Hepatic stellate cell (primary cell): ENCODE measurements around the gene PLXNA4.

Experiments used
- DNase-seq: peaks from one replicate; pipeline ENCODE4 v3.0.0; 2011; ENCODE audit warnings: low spot score

Gene PLXNA4

DNA sequence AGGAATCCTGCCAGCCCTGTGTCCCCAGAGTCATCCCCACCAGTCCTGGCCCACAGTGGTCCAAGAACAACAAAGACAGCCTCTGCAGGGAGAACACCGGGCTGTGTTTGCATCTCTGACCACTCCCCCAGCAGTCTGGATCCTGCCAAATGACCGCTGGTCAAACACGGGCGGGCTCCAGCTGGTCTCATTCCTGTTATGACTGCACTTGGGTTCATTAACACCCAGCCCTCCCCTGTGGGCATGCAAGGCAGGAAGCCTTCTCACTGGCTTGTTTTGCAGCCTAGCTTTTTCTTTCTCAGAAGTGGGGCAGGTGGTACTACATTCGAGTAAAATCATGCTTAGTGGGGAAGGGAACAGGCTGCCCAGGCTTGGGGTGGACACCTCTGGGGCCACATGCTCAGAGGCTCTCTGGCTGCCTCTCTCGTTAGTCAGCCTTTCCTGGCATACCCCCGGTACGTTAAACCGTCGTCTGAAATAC lies 190.0 kb downstream of the PLXNA4 start:
- no peak for DNase-seq

DNA sequence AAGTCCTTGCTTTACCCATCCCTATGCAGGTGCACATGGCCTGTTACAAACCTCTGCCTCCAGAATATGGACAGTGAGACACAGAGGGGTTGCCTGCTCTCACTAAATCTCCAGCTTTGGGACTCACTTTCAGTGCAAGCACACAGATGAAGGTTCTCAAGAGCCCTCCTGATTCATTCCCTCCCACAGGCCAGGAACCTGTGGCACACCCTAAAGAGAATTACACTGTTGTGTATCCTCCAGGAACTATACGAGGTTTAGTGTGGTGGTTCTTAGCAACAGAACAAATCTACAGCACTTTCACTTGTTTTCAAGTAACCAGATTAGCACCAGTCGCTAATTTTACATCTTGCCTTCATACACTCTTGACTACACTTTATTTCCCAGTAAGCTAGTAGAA lies 192.3 kb downstream of the PLXNA4 start:
- DNase-seq = no peak

DNA sequence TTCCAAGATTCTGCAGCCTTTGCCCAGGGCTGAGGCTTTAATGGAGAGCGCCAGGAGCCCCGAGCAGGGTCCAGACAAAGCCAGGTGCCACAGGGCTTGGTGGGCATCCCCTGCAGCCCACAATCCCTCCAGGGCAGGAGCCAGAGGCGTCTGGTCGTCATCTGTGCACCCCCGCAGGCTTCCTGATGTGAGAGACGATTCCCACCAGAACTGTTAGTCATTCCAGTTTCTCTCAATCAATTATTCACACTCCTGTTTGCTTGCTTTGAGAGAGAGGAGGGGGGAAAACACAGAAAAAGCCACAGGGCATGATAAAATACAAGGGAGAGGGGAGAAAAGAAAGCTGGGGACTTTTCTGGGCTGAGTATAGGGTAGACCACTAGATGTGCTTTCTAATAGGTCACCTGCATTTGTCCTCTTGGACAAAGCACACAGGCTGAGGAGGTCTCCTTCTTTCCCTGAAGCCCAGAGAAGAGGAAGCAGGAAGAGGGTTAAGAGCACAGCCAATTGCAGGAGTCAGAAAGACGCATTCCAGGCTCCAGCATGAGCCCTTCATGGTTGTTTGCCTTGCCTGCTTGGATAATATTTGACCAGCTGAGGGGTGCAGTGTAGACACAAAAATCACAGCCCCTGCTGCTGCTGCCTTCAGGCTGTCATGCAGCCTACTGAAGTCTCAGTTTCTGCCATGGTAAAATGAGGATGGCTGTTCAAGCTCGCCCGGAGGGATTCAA lies 194.4 kb downstream of the PLXNA4 start:
- DNase-seq = no peak

DNA sequence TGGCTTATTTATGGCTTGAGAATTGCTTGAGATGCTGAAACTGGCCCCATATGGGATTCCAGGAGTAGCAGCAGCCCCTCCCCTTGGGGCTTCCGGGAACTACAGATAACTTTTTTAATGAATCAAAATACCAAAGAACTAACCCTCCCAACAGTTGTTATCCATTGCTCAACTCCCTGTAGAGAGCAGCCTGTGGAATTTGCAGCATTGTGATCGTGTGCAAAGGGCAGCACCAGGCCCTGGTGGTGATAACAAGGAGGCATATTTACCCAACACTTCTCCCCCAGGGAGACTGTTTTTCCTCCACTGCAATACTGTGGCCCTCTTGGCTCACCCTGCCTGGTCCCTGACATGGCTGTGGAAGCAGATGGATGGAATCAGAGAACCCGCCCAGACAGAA lies 196.2 kb downstream of the PLXNA4 start:
- DNase-seq = no peak

DNA sequence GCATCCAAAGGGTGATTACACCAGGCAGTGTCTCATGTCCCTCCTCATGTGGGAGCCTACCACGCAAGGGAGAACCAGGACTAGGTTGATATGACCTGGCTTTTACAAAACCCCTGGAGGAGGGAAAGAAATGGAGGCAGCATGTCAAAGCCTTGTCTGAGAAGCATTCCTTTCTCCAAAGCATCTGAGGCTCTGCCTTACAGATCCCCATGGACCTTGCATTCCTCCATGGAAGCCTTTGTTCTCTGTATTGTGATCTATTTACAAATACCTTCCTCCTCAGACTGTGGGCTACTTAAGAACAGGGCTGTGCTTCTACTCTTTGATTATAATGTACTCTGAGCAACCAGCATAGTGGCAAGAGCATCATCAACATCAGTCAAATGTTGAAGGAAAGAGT lies 197.0 kb downstream of the PLXNA4 start:
- no peak for DNase-seq

DNA sequence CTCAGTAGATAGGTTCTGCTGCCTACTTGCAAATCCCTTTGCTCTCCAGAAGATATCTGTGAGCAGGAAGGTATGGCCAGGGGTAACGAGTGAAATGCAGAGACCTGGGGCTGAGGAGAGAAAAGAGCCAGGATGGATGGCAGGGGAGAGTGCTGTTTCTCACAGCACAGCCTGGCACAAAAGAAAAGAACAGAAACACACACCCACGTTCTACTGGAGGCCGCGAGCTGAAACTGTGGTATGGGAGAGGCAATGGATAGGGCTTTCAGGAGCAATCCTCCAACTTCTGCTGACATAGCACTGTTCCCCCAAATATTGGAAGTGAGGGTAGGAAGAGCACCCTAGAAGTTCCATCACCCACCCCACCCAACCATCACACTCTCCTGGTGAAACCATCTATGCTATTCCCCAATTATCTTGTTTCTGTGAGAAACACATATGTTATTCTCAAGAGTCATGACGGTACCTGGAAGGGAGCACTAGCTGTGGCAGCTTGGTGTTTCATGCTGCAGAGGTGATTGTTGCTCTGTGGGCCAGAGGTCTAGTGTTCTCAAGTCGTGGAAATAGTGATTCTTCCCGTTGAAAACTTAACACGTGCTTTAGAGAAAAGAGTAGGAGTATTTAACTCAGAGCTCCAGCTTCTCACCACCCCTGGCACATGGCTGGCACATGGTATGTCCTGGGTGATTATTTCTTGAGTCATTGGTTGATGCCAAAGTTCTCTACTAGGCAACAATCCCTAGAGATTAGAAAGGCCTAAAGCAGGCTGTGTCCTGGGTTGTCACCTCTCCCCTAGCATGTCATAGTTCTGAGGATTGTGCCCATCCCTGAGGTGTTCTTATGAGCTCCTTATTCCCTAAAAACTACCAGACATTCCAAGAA lies 198.3 kb downstream of the PLXNA4 start:
- no peak for DNase-seq

DNA sequence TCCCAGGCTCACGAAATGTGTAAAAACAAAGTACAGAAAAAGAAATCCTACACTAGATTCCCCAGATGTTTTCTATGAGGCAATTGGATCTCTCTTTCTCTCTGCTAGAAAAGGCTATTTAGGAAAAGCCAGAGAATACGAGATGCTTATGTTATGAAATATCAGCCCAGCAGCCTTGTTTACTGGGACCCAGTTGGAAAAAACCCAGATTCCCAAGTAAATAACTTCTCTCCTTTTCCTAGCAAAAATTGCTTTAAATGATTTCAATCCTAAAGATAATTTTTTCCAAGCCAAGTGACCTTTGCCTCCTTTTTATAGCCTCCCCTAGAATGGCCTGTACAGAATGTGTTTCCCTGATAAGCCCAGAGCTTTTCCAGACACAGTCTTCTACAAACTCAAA lies 199.3 kb downstream of the PLXNA4 start:
- no peak for DNase-seq

DNA sequence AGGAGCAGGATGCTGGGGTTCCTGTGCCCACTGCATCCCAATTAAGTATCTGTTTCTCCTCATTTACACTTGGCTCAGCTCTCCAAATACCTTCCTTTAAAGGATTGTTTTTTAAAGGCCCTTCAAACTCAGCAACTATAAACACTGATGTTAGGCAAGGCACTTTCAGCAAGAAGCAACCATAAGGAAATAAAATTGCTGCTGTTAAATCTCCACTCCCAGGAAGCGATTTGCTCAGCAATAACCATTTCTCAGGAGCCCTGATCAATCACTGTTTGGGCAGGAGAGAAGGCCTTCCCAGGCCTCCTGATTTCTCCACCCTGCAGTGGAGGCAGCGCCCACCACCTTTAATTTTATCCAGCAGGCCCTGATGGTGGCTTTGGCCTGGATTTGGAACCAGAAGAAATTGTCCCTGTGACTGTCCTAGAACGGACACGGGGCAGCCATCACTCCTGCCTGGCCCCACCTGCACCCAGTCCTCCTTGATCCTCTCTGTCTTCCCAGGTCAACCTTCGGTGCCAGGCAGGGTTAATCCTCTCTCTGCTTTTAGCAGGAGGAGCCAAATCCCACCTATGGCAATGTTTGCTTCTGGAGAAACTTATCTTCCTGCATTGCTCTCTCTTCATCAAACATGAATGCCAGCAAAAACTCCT lies 199.8 kb downstream of the PLXNA4 start:
- DNase-seq = no peak

DNA sequence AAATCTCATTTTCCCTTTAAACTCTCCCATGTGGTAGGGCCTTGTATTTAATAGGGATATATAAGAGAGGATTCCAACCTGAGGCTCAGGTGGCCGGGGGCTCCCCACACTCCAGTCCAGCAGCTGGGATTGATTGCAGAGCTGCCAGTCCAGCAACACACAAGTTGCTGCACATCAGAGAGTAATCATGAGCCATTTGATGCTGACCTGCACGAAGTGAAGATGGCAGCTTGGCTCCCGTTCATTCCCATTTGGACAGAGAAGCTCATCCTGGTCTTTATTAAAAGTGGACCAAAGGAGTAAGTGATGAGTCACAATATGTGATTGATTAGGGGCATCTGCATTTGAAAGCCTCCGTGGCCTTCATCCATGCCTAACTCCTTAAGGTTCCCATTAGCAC lies 202.4 kb downstream of the PLXNA4 start:
- no peak for DNase-seq

DNA sequence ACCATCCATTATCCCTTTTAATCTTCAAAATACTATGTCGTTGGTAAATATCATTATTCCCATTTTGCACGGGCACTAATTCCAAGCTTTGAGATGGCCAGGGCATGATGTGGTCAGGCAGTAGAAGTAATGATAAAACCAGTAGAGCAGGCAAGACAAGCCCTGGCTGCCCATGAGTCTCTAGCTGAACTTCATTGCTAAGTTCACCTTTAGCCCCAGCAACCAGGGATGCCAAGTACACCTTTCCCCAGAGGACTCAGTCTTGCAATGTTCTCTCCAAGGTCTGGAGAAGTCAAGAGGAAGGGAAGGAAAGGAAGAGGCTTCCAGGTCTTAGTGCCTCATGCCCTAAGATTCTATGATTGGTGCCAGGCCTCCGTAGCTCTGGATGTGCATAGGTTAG lies 203.2 kb downstream of the PLXNA4 start:
- DNase-seq = no peak

DNA sequence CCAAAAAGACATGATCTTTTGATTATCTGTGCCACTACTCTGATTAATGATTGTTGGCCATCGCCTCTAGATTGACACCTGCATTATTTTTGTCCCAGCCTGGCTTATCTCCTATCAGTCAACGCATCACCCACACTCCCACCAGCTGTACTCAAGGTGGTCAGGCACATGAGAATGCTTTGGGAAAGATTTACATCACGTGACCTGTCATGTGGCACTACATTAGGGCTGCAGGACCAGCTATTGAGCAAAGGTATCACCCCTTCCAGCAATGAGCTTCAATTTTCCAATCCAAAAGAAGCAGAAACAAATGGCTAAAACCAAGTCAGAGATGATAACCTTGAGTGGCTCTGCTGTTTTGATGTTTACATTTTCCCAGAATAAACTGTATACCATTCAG lies 204.3 kb downstream of the PLXNA4 start:
- DNase-seq = no peak

DNA sequence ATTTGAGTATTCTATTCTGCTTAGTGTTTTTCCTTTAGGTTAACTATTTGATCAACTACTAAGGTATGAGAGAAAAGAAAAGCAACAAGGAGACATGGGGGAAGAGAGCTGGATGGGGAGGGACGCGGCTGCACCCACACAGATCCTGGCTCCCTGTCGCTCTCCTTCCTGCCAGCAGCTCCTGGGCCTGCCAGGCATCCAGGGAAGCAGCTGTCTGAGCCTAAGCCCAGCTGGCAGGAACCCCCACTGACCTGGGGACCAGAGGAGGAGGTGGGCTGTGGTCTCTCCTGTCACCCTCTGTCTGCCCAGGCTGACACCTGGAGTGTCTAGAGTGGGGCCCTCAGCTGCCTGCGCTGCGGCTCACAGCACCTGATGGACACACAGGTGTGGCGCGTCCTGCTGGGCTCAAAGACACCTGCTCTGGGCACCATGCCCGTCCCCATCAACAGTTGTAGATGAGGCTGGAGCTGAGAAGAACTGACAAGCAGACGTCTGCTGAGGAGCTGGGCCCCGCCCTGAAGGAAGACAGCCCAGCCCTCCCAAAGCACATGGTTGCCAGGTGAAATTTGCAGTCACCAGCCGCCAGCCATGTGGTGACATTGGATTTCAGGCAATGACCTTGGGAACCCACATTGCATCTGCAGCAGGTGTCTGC lies 207.9 kb downstream of the PLXNA4 start:
- no peak for DNase-seq

DNA sequence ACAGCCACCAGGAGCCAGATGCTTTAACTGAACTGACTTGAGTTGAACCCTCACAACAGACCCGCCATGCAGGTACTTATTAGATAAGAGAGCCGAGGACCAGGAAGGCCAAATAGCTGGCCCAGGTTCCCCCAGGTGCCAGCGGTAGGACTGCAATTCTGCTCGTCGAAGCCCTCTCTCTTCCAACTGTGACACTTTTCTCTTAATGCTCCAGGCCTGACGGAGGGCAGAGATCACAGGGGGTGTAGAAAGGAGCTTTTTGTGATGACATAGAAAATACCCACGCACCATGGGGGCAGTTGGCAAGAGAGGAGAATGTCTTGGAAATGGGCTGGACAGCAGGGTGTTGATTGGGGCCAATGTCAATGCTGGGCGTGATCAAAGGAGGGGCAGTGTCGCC lies 208.5 kb downstream of the PLXNA4 start:
- no peak for DNase-seq

DNA sequence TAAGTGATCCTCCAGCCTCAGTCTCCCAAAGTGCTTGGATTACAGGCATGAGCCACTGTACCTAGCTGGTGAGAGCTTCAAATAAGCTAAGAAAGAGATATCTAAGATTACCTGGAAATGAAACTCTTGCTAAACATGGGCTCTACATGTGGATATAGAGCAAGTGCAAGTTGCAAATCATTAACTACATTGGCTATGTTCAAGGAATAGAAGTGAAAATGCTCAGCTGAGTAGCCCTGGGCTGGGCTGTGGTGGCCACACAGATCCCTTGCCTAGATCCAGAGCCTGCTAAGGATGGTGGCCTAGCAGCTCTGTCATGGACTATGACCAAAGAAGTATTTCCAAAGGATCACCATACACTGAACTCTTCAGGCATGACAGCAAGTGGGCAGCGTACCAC lies 209.3 kb downstream of the PLXNA4 start:
- DNase-seq = no peak

DNA sequence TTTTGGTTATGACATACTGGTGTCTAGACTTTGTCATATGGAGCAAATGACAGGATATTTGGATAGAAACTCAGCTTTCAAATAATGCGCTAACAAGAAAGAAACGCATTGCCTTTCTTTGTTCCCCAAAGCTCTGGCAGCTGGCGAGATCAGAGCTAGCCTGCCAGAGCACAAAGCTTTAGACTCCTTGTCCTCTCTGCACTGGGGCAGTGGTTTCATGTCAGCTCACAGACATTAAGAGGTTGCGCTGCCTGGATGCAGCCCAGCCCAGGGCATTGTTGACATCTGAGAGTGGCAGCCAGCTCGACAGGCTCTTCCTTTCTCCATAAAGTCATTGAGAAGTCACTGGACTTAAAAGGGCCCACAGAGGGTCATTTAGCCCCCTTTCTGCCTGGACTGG lies 212.0 kb downstream of the PLXNA4 start:
- DNase-seq = no peak

DNA sequence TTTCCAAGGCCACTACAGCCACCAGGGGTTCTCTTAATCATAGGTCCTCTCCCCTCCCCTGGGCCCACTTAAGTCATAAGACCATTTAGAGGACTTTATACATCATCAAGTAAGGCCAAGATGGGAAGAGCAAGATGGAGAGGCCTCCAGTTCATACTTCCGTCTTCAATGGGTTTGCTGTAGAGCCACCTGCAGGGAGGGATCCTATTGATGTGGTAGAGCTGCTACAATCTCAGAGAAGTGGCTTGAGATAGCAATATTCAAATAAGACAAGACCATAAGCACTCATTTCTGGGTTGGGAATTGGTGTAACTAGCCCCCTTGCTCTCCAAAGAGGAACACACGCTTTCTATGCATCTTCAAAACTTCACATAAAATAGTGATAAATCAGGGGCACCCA lies 214.2 kb downstream of the PLXNA4 start:
- DNase-seq = no peak

DNA sequence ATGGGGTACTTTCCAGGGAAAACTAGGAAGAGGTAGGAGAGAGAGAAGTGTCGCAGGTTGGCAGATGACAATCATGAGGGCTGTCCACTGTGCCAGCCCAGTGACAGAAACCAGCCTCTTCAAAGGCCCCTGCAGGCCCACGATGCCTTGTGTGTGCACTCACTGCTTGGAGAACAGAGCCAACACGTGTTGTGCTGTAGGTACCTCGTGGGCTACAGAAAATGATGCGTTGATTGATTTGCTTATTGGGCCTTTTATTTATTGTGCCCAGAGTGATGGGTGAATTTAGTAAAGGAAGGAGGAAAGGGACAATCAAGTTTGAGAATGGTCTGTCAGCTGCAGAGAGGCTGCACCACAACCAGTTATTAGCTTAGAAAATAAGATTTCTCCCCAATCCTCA lies 215.1 kb downstream of the PLXNA4 start:
- DNase-seq = no peak

DNA sequence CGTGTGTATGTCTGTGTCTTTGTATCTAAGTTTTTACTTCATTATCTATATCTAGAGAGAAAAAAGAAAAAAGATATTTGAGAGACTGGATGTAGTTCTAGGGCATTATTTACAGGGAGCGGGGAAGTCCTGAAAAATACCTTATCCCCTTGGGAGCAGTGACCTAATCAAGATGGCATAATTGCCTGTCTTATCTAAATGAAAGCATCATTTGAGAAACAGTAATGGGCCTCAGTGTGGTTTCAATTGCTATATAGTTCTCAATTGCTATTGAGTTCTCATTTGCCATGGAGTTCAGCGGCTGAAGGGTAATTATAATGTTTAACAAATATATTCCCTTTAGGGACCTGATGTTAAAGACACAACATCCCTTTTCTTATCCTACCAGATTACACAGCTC lies 216.5 kb downstream of the PLXNA4 start:
- no peak for DNase-seq

DNA sequence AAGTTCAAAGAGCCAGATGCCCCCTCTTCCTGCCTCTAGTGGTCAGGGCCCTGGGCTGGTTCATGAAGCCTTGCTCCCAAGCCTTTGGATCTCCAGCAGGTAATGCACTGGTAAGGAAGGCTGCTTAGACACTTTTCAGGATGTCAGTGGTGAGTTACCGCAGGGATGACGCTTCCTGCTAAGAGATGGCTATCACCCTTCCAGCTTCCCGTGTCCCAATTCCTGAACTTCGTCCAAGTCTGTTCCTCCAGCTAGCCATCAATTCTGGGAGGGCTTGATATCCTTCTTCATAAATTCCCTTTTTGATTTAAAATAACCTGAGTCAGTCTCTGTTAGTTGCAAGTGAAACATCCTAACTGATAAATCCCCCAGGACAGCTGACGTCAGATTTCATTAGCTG lies 221.2 kb downstream of the PLXNA4 start:
- no peak for DNase-seq

DNA sequence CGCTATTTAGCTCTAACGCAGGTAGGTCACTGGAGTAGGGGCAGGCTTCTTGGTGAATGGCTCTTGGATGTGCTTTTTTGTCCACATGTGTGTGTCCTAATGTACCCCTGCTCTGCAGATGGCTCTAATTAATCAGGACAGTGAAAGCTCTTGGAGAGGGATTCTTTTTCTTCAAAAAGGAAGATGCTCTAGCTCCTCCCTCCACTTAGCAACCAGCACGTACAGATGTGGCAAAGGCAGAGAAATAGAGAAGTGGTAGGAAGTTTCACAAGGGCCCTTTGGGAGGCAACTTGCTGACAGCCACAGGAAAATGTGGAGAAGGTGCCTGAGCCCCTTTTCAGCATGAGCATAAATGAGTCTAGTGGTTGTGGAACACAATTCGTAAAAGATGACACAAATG lies 221.7 kb downstream of the PLXNA4 start:
- no peak for DNase-seq

DNA sequence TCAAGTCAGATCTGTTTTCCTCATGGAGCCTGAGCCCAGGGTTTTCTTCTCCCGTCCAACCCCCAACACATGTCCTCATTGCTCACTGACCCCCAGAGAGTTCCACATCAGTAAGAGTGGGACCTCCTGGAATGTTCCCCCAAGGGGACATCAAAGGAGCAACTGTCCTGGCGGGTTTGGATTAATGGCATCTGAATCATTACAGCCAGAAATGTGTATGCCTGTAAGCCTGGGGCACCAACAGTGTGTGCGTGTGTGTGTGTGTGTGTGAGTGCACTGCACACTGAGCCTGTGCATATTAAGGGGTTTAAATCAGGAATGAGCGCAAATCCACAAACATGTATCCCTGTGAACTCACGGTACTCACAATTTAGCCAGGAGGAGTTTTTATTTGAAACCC lies 222.3 kb downstream of the PLXNA4 start:
- no peak for DNase-seq

DNA sequence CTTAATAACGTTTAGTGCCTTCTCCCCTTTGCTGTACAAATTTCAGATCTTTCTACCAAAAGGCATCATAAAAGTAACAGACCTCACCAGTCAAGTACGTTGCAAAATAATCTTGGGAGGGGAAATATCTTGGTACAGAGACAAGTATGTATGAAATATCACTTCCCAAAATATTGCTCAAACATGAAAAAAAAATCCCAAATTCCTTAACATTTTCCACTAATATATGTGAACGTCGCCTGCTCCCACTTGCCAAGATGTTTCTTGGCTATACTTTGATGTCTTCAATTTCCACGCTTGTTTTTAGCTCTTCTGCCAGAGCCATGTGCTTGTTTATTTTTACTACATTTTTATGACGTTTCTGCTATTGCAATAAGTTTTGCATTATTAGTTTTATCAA lies 223.5 kb downstream of the PLXNA4 start:
- DNase-seq = no peak
